ENCODE measurements around the gene ABCC6. TPM values are rescaled to one million over a fixed set of nuclear protein-coding genes. Genes with fewer than 3 reads are reported as not detected.

ABCC6 gene
- total RNA-seq, 1 experiment from 2014 or later: 2.9 TPM

DNA sequence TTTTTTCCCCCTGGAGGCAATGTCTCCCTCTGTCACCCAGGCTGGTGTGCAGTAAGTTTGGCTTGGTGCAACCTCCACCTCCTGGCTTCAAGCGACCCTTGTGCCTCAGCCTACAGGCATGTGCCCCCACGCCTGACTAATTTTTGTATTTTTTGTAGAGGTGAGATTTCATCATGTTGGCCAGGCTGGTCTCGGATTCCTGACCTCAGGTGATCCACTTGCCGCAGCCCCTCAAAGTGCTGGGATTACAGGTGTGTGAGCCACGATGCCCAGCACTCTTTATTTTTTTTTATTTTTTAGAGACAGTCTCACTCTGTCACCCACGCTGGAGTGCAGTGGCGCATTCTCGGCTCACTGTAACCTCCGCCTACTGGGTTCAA lies 113.2 kb downstream of the ABCC6 start:
- ATAC-seq (no peak), DNase-seq (ENCODE audit: low read depth, low spot score) (no peak)
- TF ChIP-seq, protein P1, sequence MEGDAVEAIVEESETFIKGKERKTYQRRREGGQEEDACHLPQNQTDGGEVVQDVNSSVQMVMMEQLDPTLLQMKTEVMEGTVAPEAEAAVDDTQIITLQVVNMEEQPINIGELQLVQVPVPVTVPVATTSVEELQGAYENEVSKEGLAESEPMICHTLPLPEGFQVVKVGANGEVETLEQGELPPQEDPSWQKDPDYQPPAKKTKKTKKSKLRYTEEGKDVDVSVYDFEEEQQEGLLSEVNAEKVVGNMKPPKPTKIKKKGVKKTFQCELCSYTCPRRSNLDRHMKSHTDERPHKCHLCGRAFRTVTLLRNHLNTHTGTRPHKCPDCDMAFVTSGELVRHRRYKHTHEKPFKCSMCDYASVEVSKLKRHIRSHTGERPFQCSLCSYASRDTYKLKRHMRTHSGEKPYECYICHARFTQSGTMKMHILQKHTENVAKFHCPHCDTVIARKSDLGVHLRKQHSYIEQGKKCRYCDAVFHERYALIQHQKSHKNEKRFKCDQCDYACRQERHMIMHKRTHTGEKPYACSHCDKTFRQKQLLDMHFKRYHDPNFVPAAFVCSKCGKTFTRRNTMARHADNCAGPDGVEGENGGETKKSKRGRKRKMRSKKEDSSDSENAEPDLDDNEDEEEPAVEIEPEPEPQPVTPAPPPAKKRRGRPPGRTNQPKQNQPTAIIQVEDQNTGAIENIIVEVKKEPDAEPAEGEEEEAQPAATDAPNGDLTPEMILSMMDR (IDR thresholded peaks at IDR 0.05): no peak
- TF ChIP-seq, protein P2, sequence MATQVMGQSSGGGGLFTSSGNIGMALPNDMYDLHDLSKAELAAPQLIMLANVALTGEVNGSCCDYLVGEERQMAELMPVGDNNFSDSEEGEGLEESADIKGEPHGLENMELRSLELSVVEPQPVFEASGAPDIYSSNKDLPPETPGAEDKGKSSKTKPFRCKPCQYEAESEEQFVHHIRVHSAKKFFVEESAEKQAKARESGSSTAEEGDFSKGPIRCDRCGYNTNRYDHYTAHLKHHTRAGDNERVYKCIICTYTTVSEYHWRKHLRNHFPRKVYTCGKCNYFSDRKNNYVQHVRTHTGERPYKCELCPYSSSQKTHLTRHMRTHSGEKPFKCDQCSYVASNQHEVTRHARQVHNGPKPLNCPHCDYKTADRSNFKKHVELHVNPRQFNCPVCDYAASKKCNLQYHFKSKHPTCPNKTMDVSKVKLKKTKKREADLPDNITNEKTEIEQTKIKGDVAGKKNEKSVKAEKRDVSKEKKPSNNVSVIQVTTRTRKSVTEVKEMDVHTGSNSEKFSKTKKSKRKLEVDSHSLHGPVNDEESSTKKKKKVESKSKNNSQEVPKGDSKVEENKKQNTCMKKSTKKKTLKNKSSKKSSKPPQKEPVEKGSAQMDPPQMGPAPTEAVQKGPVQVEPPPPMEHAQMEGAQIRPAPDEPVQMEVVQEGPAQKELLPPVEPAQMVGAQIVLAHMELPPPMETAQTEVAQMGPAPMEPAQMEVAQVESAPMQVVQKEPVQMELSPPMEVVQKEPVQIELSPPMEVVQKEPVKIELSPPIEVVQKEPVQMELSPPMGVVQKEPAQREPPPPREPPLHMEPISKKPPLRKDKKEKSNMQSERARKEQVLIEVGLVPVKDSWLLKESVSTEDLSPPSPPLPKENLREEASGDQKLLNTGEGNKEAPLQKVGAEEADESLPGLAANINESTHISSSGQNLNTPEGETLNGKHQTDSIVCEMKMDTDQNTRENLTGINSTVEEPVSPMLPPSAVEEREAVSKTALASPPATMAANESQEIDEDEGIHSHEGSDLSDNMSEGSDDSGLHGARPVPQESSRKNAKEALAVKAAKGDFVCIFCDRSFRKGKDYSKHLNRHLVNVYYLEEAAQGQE (IDR thresholded peaks at IDR 0.05; ENCODE audit: insufficient read depth in 1 of 2, low read depth in 2 of 2, low read length in 1 of 2): no peak
- TF ChIP-seq POLR2AphosphoS5 (IDR thresholded peaks at IDR 0.05; ENCODE audit: low read depth, low read length): no peak
- no peak for TF ChIP-seq TCF7L2 (IDR thresholded peaks at IDR 0.05; ENCODE audit: low read depth, low read length)
- no peak for TF ChIP-seq SIN3A (IDR thresholded peaks at IDR 0.05; ENCODE audit: borderline replicate concordance, insufficient read depth, low read depth, low read length)
- H3K9me3 ChIP-seq (ENCODE audit: control insufficient read depth, insufficient read depth, low read depth, low read length): no peaks in the 10 kb centered on the region
- no TSS peak for BruUV-seq (replicated peaks)
- H3K4me3 ChIP-seq (ENCODE audit: low read depth in 2 of 2, low read length in 2 of 2): no peak overlapping the region
- H3K4me1 ChIP-seq (ENCODE audit: control insufficient read depth, insufficient read depth, low read length): no peaks in the 10 kb centered on the region
- peaks cover 29% of the 10 kb centered on the region for H3K36me3 ChIP-seq (ENCODE audit: control insufficient read depth, insufficient read depth, low read length)
- no peak overlapping the region for H3K27ac ChIP-seq (ENCODE audit: low read length)
- CTCF ChIA-PET: no interaction called here
- no peaks in the 10 kb centered on the region for H3K27me3 ChIP-seq (ENCODE audit: control insufficient read depth, insufficient read depth, low read length)
- POLR2A ChIA-PET: no interaction called here
- in situ Hi-C loops (cut with HindIII; ENCODE audit: low pct_unique_long_range_greater_than_20kb, low sequenced_read_pairs) (no loop called here), intact Hi-C loops (cut with micrococcal nuclease; ENCODE audit: unreplicated experiment) (no loop called here)

DNA sequence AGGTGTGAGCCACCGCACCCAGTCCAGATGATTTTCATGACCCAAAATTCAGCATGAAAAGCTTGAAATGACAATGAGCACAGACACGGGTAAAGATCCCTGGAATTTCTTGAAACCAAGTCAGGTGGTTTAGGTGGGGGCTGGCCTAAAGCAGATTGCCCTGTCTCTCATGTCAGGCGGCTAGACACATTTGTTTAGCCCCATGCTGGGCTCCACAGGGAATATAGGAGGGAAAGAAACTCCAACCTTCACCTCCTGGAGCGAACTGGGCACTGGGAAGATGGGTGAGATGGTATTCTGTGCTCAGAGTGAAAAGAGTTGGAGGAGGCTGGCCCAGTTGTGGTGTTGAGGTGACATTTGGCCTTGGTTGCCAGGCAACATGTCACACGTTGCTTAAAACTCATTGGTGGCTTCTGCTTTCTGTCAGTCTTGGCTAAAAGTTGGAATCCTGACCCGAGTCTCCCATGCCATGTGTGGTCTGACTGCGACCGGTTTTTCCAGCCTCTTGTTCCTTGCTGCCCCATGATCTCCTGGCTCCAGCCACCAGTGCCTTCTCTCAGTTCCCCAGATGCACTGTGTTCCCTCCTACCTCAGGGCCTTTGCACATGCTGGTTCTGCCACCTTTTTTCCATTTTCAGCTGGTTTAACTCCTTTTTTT lies 113.7 kb downstream of the ABCC6 start:
- no peaks in the 10 kb centered on the region for H3K9me3 ChIP-seq (ENCODE audit: control insufficient read depth, insufficient read depth, low read depth, low read length)
- no peak overlapping the region for H3K27ac ChIP-seq (ENCODE audit: low read length)
- BruUV-seq (replicated peaks): no TSS peak
- H3K27me3 ChIP-seq (ENCODE audit: control insufficient read depth, insufficient read depth, low read length): no peaks in the 10 kb centered on the region
- peaks cover 29% of the 10 kb centered on the region for H3K36me3 ChIP-seq (ENCODE audit: control insufficient read depth, insufficient read depth, low read length)
- TF ChIP-seq SIN3A (IDR thresholded peaks at IDR 0.05; ENCODE audit: borderline replicate concordance, insufficient read depth, low read depth, low read length) (no peak), POLR2AphosphoS5 (IDR thresholded peaks at IDR 0.05; ENCODE audit: low read depth, low read length) (no peak), TCF7L2 (IDR thresholded peaks at IDR 0.05; ENCODE audit: low read depth, low read length) (no peak)
- TF ChIP-seq, protein P1 (IDR thresholded peaks at IDR 0.05): no peak
- TF ChIP-seq, protein P2 (IDR thresholded peaks at IDR 0.05; ENCODE audit: insufficient read depth in 1 of 2, low read depth in 2 of 2, low read length in 1 of 2): no peak
- no peak for DNase-seq (ENCODE audit: low read depth, low spot score)
- no peaks in the 10 kb centered on the region for H3K4me1 ChIP-seq (ENCODE audit: control insufficient read depth, insufficient read depth, low read length)
- H3K4me3 ChIP-seq (ENCODE audit: low read depth in 2 of 2, low read length in 2 of 2): no peak overlapping the region
- intact Hi-C loops (cut with micrococcal nuclease; ENCODE audit: unreplicated experiment) (no loop called here), in situ Hi-C loops (cut with HindIII; ENCODE audit: low pct_unique_long_range_greater_than_20kb, low sequenced_read_pairs) (no loop called here)
- ChIA-PET POLR2A (interaction anchor here (0.6 kb wide), 1 partner anchor 54 kb away, joined by 4 read pairs; no protein-coding TSS in a partner anchor), CTCF (no interaction called here)
- no peak for ATAC-seq
